ENCODE measurements around the gene XIRP1.

- TF ChIP-seq, protein P1, sequence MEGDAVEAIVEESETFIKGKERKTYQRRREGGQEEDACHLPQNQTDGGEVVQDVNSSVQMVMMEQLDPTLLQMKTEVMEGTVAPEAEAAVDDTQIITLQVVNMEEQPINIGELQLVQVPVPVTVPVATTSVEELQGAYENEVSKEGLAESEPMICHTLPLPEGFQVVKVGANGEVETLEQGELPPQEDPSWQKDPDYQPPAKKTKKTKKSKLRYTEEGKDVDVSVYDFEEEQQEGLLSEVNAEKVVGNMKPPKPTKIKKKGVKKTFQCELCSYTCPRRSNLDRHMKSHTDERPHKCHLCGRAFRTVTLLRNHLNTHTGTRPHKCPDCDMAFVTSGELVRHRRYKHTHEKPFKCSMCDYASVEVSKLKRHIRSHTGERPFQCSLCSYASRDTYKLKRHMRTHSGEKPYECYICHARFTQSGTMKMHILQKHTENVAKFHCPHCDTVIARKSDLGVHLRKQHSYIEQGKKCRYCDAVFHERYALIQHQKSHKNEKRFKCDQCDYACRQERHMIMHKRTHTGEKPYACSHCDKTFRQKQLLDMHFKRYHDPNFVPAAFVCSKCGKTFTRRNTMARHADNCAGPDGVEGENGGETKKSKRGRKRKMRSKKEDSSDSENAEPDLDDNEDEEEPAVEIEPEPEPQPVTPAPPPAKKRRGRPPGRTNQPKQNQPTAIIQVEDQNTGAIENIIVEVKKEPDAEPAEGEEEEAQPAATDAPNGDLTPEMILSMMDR (IDR thresholded peaks at IDR 0.05) = no peak
- TF ChIP-seq POLR2A (IDR thresholded peaks at IDR 0.05) = no peak
Observed at GRCh38 chr3:39224288-39224687, 31.9 kb upstream of the XIRP1 start.
